Astrocyte (in vitro differentiated cells and primary cell): Measurements from ENCODE around the gene FOXA1.
A peak's percentile ranks its signal among the peaks of the same experiment; 100 is the strongest.

Experiments used
- CTCF ChIP-seq: IDR thresholded peaks from 2 replicates; pipeline ENCODE4 v1.5.1; 2011; ENCODE audit warnings: low read depth, mild to moderate bottlenecking, inconsistent platforms, low read length, moderate library complexity; ENCODE audit not compliant: insufficient read depth
- EZH2 ChIP-seq: IDR thresholded peaks from 2 replicates; pipeline ENCODE4 v1.6.1; 2012; ENCODE audit warnings: mild to moderate bottlenecking, low read length, inconsistent platforms; ENCODE audit not compliant: insufficient read depth

GRCh38 chr14:37597914-37598746, 3.1 kb upstream of the FOXA1 start:
- TF ChIP-seq CTCF (no peak), EZH2 (peak; percentile 64)
